Astrocyte (in vitro differentiated cells and primary cell): ENCODE data around the gene AP2B1. TPM values are rescaled to one million over a fixed set of nuclear protein-coding genes. Genes with fewer than 3 reads are reported as not detected.

ENCODE experiments used
- DNase-seq: peaks from one replicate; pipeline ENCODE4 v3.0.0-alpha.2; 2010; ENCODE audit warnings: low read depth
- FAIRE-seq: peaks from 2 replicates; lab custom pipeline; 2011; peaks lifted over from hg19 to GRCh38; lab: Jason Lieb, UNC
- H2AFZ ChIP-seq: 2 replicates; pipeline ENCODE4 v1.6.0; 2012; ENCODE audit warnings: low read depth, low read length, inconsistent platforms
- H3K27ac ChIP-seq: 2 replicates; pipeline ENCODE4 v1.5.1; 2011; ENCODE audit warnings: low read depth, low read length, inconsistent platforms
- H3K27me3 ChIP-seq: 2 replicates; pipeline ENCODE4 v1.6.0; 2011; ENCODE audit warnings: low read length, inconsistent platforms; ENCODE audit not compliant: insufficient read depth
- H3K36me3 ChIP-seq: 2 replicates; pipeline ENCODE4 v1.5.1; 2011; ENCODE audit warnings: low read length, inconsistent platforms; ENCODE audit not compliant: insufficient read depth
- H3K4me1 ChIP-seq: 2 replicates; pipeline ENCODE4 v1.5.1; 2011; ENCODE audit warnings: low read length, inconsistent platforms; ENCODE audit not compliant: insufficient read depth
- H3K4me2 ChIP-seq: 2 replicates; pipeline ENCODE4 v1.6.0; 2012; ENCODE audit warnings: low read length, inconsistent platforms
- H3K4me3 ChIP-seq: 2 replicates; pipeline ENCODE4 v1.5.1; 2011; ENCODE audit warnings: low read depth, mild to moderate bottlenecking, low read length, inconsistent platforms; ENCODE audit not compliant: insufficient read depth
- H3K79me2 ChIP-seq: 2 replicates; pipeline ENCODE4 v1.6.0; 2012; ENCODE audit warnings: mild to moderate bottlenecking, low read length, inconsistent platforms; ENCODE audit not compliant: insufficient read depth
- H3K9ac ChIP-seq: 2 replicates; pipeline ENCODE4 v1.6.0; 2012; ENCODE audit warnings: mild to moderate bottlenecking, low read length, inconsistent platforms
- H3K9me3 ChIP-seq: 2 replicates; pipeline ENCODE4 v1.5.1; 2012; ENCODE audit warnings: low read depth, mild to moderate bottlenecking, low read length, inconsistent platforms; ENCODE audit not compliant: insufficient read depth
- H4K20me1 ChIP-seq: 2 replicates; pipeline ENCODE4 v1.6.0; 2012; ENCODE audit warnings: low read length, inconsistent platforms; ENCODE audit not compliant: insufficient read depth
- H3K27ac Mint-ChIP-seq: one replicate; pipeline ENCODE4 v1.8.0; 2021; ENCODE audit warnings: mild to moderate bottlenecking, mixed read lengths; ENCODE audit not compliant: unreplicated experiment
- H3K27me3 Mint-ChIP-seq: one replicate; pipeline ENCODE4 v1.8.0; 2021; ENCODE audit warnings: low read depth, mixed read lengths; ENCODE audit not compliant: unreplicated experiment
- H3K36me3 Mint-ChIP-seq: one replicate; pipeline ENCODE4 v1.8.0; 2021; ENCODE audit warnings: low read depth, mixed read lengths; ENCODE audit not compliant: unreplicated experiment
- H3K4me1 Mint-ChIP-seq: one replicate; pipeline ENCODE4 v1.8.0; 2021; ENCODE audit warnings: low read depth, mixed read lengths; ENCODE audit not compliant: unreplicated experiment
- H3K4me3 Mint-ChIP-seq: one replicate; pipeline ENCODE4 v1.8.0; 2021; ENCODE audit warnings: mild to moderate bottlenecking, moderate library complexity, mixed read lengths; ENCODE audit not compliant: unreplicated experiment
- H3K9me3 Mint-ChIP-seq: one replicate; pipeline ENCODE4 v1.8.0; 2021; ENCODE audit warnings: mild to moderate bottlenecking, mixed read lengths; ENCODE audit not compliant: unreplicated experiment
- EZH2 ChIP-seq: IDR thresholded peaks from 2 replicates; pipeline ENCODE4 v1.6.1; 2012; ENCODE audit warnings: mild to moderate bottlenecking, low read length, inconsistent platforms; ENCODE audit not compliant: insufficient read depth
- total RNA-seq: library from RNA; stranded (reverse); gene quantifications from 2 replicates; pipeline ENCODE4 v1.2.1, GENCODE V29; 2021
- TF ChIP-seq, protein P1 (sequence below): IDR thresholded peaks from 2 replicates; pipeline ENCODE4 v1.5.1; 2011; ENCODE audit warnings: low read depth, mild to moderate bottlenecking, inconsistent platforms, low read length, moderate library complexity; ENCODE audit not compliant: insufficient read depth

Gene AP2B1
- total RNA-seq, 1 donor from 2014 or later = 313 TPM

DNA sequence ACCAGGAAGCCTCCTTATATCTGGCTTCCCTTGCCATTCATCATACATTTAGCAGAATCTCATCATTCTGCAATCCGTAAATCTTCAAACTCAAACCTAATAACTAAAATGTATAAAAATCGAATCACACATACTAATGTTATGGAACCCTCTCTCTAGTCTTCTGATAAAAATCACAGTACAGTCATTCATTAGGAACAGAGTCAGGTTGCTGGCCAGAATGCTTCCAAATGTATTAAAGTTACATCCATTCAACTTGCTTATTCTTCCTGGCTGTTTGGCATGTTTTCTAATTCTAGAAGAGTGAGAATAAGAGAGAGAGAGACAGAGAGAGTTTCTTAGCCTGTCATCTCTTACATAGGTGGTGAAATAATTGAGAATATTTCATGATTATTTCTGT is 127.9 kb downstream of the AP2B1 start:
- H3K36me3 Mint-ChIP-seq = peaks cover 6% of the 10 kb centered on the region
- Histone ChIP-seq H3K9me3 (no peaks in the 10 kb centered on the region), H3K27me3 (no peaks in the 10 kb centered on the region), H3K4me2 (no peak overlapping the region), H3K27ac (no peak overlapping the region), H3K36me3 (peaks cover 38% of the 10 kb centered on the region), H4K20me1 (peaks cover 18% of the 10 kb centered on the region), H3K9ac (no peak overlapping the region), H3K4me1 (peaks cover 18% of the 10 kb centered on the region), H3K4me3 (no peak overlapping the region), H3K79me2 (peaks cover 3% of the 10 kb centered on the region), H2AFZ (no peak overlapping the region)
- H3K9me3 Mint-ChIP-seq = no peaks in the 10 kb centered on the region
- no peaks in the 10 kb centered on the region for H3K27me3 Mint-ChIP-seq
- FAIRE-seq = no peak
- H3K27ac Mint-ChIP-seq = no peak overlapping the region
- peaks cover 2% of the 10 kb centered on the region for H3K4me1 Mint-ChIP-seq
- DNase-seq = no peak
- no peak overlapping the region for H3K4me3 Mint-ChIP-seq
- TF ChIP-seq, protein P1, sequence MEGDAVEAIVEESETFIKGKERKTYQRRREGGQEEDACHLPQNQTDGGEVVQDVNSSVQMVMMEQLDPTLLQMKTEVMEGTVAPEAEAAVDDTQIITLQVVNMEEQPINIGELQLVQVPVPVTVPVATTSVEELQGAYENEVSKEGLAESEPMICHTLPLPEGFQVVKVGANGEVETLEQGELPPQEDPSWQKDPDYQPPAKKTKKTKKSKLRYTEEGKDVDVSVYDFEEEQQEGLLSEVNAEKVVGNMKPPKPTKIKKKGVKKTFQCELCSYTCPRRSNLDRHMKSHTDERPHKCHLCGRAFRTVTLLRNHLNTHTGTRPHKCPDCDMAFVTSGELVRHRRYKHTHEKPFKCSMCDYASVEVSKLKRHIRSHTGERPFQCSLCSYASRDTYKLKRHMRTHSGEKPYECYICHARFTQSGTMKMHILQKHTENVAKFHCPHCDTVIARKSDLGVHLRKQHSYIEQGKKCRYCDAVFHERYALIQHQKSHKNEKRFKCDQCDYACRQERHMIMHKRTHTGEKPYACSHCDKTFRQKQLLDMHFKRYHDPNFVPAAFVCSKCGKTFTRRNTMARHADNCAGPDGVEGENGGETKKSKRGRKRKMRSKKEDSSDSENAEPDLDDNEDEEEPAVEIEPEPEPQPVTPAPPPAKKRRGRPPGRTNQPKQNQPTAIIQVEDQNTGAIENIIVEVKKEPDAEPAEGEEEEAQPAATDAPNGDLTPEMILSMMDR = no peak
- TF ChIP-seq EZH2 = no peak

DNA sequence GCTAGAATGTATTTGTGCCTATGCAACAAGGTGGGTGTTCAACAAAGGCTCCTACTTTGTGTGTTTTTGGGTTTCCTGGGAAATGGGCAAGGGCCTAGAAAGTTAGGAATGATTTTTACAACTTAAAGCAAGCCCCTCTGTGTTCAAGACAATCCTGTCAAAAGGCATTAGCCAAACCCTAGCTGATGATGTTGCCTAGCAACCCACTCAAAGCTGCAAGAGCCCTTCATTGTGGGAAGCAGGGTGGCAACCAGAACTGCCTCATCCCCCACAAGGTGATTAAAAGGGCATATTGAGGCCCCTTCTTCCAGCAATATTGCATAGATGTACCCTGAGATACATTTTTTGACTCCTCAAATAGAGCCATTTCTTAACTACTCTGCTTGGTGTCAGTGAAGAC is 128.3 kb downstream of the AP2B1 start:
- Histone ChIP-seq H3K79me2 (peaks cover 3% of the 10 kb centered on the region), H3K9ac (no peak overlapping the region), H3K4me1 (peaks cover 18% of the 10 kb centered on the region), H2AFZ (no peak overlapping the region), H3K36me3 (peaks cover 36% of the 10 kb centered on the region), H4K20me1 (peaks cover 19% of the 10 kb centered on the region), H3K9me3 (no peaks in the 10 kb centered on the region), H3K4me2 (no peak overlapping the region), H3K27ac (no peak overlapping the region), H3K27me3 (no peaks in the 10 kb centered on the region), H3K4me3 (no peak overlapping the region)
- no peak for FAIRE-seq
- no peak for DNase-seq
- Mint-ChIP-seq H3K9me3 (no peaks in the 10 kb centered on the region), H3K27me3 (no peaks in the 10 kb centered on the region), H3K36me3 (peaks cover 6% of the 10 kb centered on the region), H3K4me3 (no peak overlapping the region), H3K27ac (no peak overlapping the region), H3K4me1 (peaks cover 2% of the 10 kb centered on the region)
- TF ChIP-seq EZH2 = no peak
- TF ChIP-seq, protein P1 = no peak

DNA sequence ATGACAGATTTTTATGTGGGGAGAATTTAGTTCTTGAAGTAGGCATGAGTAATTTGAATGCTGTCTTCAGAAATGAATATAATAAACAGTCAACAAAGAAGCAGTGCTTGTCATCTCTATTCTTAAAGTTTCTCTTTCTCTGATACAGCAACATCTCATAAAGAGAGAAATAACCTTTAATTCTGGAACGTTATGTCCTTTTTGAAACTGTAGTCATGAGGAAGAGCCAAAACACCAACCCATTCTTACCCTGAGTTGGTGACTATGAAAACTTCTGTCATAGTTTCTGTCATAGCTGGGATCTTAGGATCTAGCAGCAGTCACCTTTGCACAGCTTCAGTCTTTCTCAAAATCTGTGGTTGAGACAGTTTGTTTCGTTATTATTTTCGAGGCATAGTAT is 129.1 kb downstream of the AP2B1 start:
- Histone ChIP-seq H3K4me3 (no peak overlapping the region), H3K27ac (no peak overlapping the region), H3K4me1 (peaks cover 18% of the 10 kb centered on the region), H3K79me2 (peaks cover 3% of the 10 kb centered on the region), H3K9me3 (no peaks in the 10 kb centered on the region), H2AFZ (no peak overlapping the region), H3K4me2 (no peak overlapping the region), H3K36me3 (peaks cover 33% of the 10 kb centered on the region), H4K20me1 (peaks cover 22% of the 10 kb centered on the region), H3K9ac (no peak overlapping the region), H3K27me3 (no peaks in the 10 kb centered on the region)
- DNase-seq = no peak
- H3K9me3 Mint-ChIP-seq = no peaks in the 10 kb centered on the region
- no peaks in the 10 kb centered on the region for H3K27me3 Mint-ChIP-seq
- no peak for FAIRE-seq
- H3K36me3 Mint-ChIP-seq = peaks cover 4% of the 10 kb centered on the region
- H3K4me3 Mint-ChIP-seq = no peak overlapping the region
- TF ChIP-seq, protein P1 = no peak
- H3K4me1 Mint-ChIP-seq = peaks cover 2% of the 10 kb centered on the region
- no peak overlapping the region for H3K27ac Mint-ChIP-seq
